ENCODE data around the gene KCNQ1.
A peak's percentile ranks its signal among the peaks of the same experiment; 100 is the strongest.

The KCNQ1 gene

DNA sequence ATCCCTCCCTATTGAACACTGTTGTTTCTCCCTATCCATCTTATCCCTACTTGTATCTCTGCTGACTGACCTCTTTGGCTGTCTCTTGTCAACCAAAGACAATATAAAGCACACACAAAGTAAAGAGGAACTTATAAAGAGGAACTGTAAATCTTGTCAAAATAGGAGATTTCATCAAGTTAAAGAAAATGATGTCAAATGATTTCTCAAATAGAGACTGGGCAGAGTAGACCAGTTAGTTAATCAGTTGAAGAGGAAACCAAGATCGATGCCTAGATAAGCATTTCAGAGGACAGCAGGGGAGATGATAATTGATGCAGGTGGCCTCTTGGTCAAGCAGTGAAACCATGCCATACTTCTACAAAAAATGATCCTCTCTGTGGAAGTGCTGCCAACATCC lies 232.3 kb downstream of the KCNQ1 start:
- Histone ChIP-seq H2AFZ (ENCODE audit: low read depth, low read length) (no peak overlapping the region), H3K79me1 (replicated peaks; ENCODE audit: low read length, poor library complexity, severe bottlenecking) (peaks cover 5% of the 10 kb centered on the region), H3K23ac (ENCODE audit: low read length in 2 of 2) (no peak overlapping the region), H2BK5ac (ENCODE audit: low read depth, low read length, poor library complexity, severe bottlenecking) (no peak overlapping the region), H4K8ac (ENCODE audit: low read length) (no peak overlapping the region), H3K27ac (ENCODE audit: low read length, poor library complexity, severe bottlenecking) (no peak overlapping the region), H3K9ac (ENCODE audit: low read length) (no peak overlapping the region), H2BK120ac (ENCODE audit: low read depth, low read length) (no peak overlapping the region), H3K4me1 (ENCODE audit: control insufficient read depth, insufficient read depth, low read depth, low read length) (peaks cover 17% of the 10 kb centered on the region), H3K18ac (ENCODE audit: low read depth in 1 of 2, low read length in 2 of 2) (no peak overlapping the region), H3K14ac (ENCODE audit: low read length in 2 of 2) (no peak overlapping the region), H2AK5ac (ENCODE audit: low read length, severe bottlenecking) (no peak overlapping the region), H3K36me3 (ENCODE audit: control insufficient read depth in 1 of 2, insufficient read depth in 2 of 2, low read depth in 1 of 2, low read length in 2 of 2) (peaks cover under 1 to 8% of the 10 kb centered on the region in 2 experiments), H2BK15ac (ENCODE audit: low read depth, poor library complexity, severe bottlenecking) (no peak overlapping the region), H3K27me3 (ENCODE audit: control insufficient read depth in 1 of 2, insufficient read depth in 1 of 2, low read length in 2 of 2) (no peaks in the 10 kb centered on the region), H2BK12ac (ENCODE audit: low read length in 2 of 2) (no peak overlapping the region), H3K4me3 (ENCODE audit: insufficient read depth in 1 of 2, low read depth in 1 of 2, low read length in 2 of 2) (no peak overlapping the region), H4K91ac (ENCODE audit: low read length) (no peak overlapping the region), H3K9me3 (ENCODE audit: control insufficient read depth, low read length) (no peaks in the 10 kb centered on the region), H3K4ac (ENCODE audit: low read depth in 1 of 2, low read length in 2 of 2) (no peak overlapping the region), H3K4me2 (ENCODE audit: low read length, poor library complexity, severe bottlenecking) (no peak overlapping the region)
- 100% methylated on average over 1 of the region's 1 CpG for WGBS
- DNase-seq: no peak

DNA sequence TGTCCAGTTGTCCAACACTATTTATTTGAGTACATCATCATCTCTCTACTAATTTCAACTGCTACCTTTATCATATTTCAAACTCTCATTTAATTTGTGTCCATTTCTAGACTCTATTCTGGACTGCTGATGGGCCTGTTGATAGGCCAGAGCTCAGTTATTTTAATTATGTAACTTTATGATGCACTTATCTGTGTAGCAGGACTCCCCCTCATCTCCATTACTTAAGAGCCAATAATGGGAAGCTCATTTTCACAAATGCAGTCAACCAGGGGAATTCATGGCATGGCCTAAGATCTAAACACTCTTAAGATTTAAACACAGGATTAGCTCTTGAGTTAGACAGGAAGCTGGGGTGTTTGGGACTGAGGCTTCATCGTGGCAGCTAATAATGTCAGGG lies 233.6 kb downstream of the KCNQ1 start:
- Histone ChIP-seq H3K4me3 (ENCODE audit: insufficient read depth in 1 of 2, low read depth in 1 of 2, low read length in 2 of 2) (no peak overlapping the region), H2BK120ac (ENCODE audit: low read depth, low read length) (no peak overlapping the region), H3K4me2 (ENCODE audit: low read length, poor library complexity, severe bottlenecking) (no peak overlapping the region), H2BK5ac (ENCODE audit: low read depth, low read length, poor library complexity, severe bottlenecking) (no peak overlapping the region), H3K36me3 (ENCODE audit: control insufficient read depth in 1 of 2, insufficient read depth in 2 of 2, low read depth in 1 of 2, low read length in 2 of 2) (peaks cover 6 to 8% of the 10 kb centered on the region in 2 experiments), H3K23ac (ENCODE audit: low read length in 2 of 2) (no peak overlapping the region), H3K18ac (ENCODE audit: low read depth in 1 of 2, low read length in 2 of 2) (no peak overlapping the region), H3K9ac (ENCODE audit: low read length) (no peak overlapping the region), H3K79me1 (replicated peaks; ENCODE audit: low read length, poor library complexity, severe bottlenecking) (peaks cover 5% of the 10 kb centered on the region), H3K9me3 (ENCODE audit: control insufficient read depth, low read length) (no peaks in the 10 kb centered on the region), H3K4ac (ENCODE audit: low read depth in 1 of 2, low read length in 2 of 2) (no peak overlapping the region), H3K4me1 (ENCODE audit: control insufficient read depth, insufficient read depth, low read depth, low read length) (peaks cover 24% of the 10 kb centered on the region), H2AFZ (ENCODE audit: low read depth, low read length) (no peak overlapping the region), H3K27me3 (ENCODE audit: control insufficient read depth in 1 of 2, insufficient read depth in 1 of 2, low read length in 2 of 2) (no peaks in the 10 kb centered on the region), H2AK5ac (ENCODE audit: low read length, severe bottlenecking) (no peak overlapping the region), H4K8ac (ENCODE audit: low read length) (no peak overlapping the region), H2BK15ac (ENCODE audit: low read depth, poor library complexity, severe bottlenecking) (no peak overlapping the region), H4K91ac (ENCODE audit: low read length) (no peak overlapping the region), H2BK12ac (ENCODE audit: low read length in 2 of 2) (no peak overlapping the region), H3K14ac (ENCODE audit: low read length in 2 of 2) (no peak overlapping the region), H3K27ac (ENCODE audit: low read length, poor library complexity, severe bottlenecking) (no peak overlapping the region)
- DNase-seq: peak; percentile 54
- WGBS: 11% methylated on average over 1 of the region's 1 CpG

DNA sequence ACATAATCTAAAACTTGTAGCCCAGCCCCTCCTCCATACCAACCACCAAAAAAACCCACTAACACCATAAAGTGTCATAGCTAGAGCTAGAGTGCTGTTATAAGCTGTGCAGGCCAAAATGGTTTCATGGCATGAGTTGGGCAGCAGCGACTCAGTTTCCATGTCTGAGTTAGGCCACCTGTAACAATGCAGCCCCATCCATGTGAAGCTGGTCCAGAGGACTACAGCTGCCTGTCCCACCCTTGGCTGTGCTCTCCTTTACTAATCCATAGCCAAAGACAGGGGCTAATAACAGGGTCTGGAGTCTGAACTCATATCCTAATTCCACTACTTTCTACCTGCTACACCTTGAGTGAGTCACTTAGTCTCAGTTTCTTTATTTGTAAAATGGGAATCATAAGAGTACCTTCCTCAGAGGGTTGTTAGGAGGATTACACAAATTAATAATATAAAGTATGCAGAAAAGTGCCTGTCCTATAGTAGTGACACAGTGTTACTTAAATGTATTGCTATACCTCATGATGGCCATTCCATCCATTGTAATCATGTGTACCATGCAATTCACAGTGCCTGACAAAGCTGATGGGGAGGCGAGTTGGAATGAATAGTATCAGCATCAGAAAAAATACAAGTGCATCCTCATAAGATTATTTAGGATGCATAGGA lies 234.3 kb downstream of the KCNQ1 start:
- H2BK15ac ChIP-seq (ENCODE audit: low read depth, poor library complexity, severe bottlenecking): no peak overlapping the region
- no peak overlapping the region for H3K9ac ChIP-seq (ENCODE audit: low read length)
- no peaks in the 10 kb centered on the region for H3K27me3 ChIP-seq (ENCODE audit: control insufficient read depth in 1 of 2, insufficient read depth in 1 of 2, low read length in 2 of 2)
- DNase-seq: no peak
- no peak overlapping the region for H2AFZ ChIP-seq (ENCODE audit: low read depth, low read length)
- WGBS: 88% methylated on average over 1 of the region's 2 CpGs
- H3K14ac ChIP-seq (ENCODE audit: low read length in 2 of 2): peak overlapping the region in 1 of 2 experiments; percentile 72
- peak overlapping the region; percentile 69 to 80 for H3K18ac ChIP-seq (ENCODE audit: low read depth in 1 of 2, low read length in 2 of 2)
- H2BK12ac ChIP-seq (ENCODE audit: low read length in 2 of 2): no peak overlapping the region
- H3K36me3 ChIP-seq (ENCODE audit: control insufficient read depth in 1 of 2, insufficient read depth in 2 of 2, low read depth in 1 of 2, low read length in 2 of 2): peaks cover 2 to 6% of the 10 kb centered on the region in 2 experiments
- H3K27ac ChIP-seq (ENCODE audit: low read length, poor library complexity, severe bottlenecking): no peak overlapping the region
- H3K4me1 ChIP-seq (ENCODE audit: control insufficient read depth, insufficient read depth, low read depth, low read length): peaks cover 19% of the 10 kb centered on the region
- no peak overlapping the region for H3K4me3 ChIP-seq (ENCODE audit: insufficient read depth in 1 of 2, low read depth in 1 of 2, low read length in 2 of 2)
- no peak overlapping the region for H2BK120ac ChIP-seq (ENCODE audit: low read depth, low read length)
- no peak overlapping the region for H3K23ac ChIP-seq (ENCODE audit: low read length in 2 of 2)
- H4K91ac ChIP-seq (ENCODE audit: low read length): no peak overlapping the region
- H4K8ac ChIP-seq (ENCODE audit: low read length): no peak overlapping the region
- peak overlapping the region in 1 of 2 experiments; percentile 26 for H3K4ac ChIP-seq (ENCODE audit: low read depth in 1 of 2, low read length in 2 of 2)
- peaks cover 5% of the 10 kb centered on the region for H3K79me1 ChIP-seq (replicated peaks; ENCODE audit: low read length, poor library complexity, severe bottlenecking)
- no peak overlapping the region for H2AK5ac ChIP-seq (ENCODE audit: low read length, severe bottlenecking)
- no peaks in the 10 kb centered on the region for H3K9me3 ChIP-seq (ENCODE audit: control insufficient read depth, low read length)
- H2BK5ac ChIP-seq (ENCODE audit: low read depth, low read length, poor library complexity, severe bottlenecking): no peak overlapping the region
- H3K4me2 ChIP-seq (ENCODE audit: low read length, poor library complexity, severe bottlenecking): no peak overlapping the region

DNA sequence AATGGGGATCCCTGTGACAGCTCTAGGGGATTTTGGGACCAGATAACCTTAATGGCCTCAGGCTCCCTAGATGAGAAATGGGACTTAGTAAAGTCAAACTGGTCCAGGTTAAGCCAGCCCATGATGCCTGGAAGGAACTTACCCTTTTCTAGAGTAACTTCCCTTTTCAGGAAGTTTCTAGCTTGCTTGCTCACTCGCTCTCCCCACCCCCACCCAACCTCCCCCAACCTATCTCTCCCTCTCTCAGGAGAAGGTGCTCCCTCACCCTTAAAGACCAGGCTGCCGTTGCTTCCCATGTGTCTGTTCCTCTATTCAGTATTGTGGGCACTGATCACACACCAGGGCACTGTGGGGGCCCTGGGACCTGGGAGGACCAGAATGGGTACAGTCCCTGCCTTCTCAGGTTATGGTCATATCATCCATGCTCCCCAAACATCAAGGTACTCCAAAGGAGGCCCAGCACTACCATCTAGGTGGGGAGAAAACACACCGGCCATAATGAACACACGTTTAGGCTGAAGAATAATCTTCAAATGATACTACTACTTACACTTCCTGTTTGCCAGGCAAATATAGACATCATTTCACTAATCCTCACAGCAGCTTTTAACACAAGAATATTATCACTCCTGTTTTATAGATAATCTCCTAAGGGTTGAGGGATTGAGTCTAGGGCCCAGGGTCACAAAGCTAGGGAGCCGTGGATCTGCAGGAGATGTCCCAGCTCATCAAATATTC lies 236.8 kb downstream of the KCNQ1 start:
- no peak overlapping the region for H2BK120ac ChIP-seq (ENCODE audit: low read depth, low read length)
- no peaks in the 10 kb centered on the region for H3K27me3 ChIP-seq (ENCODE audit: control insufficient read depth in 1 of 2, insufficient read depth in 1 of 2, low read length in 2 of 2)
- H4K8ac ChIP-seq (ENCODE audit: low read length): peak overlapping the region; percentile 39
- H3K79me1 ChIP-seq (replicated peaks; ENCODE audit: low read length, poor library complexity, severe bottlenecking): peaks cover 3% of the 10 kb centered on the region
- no peak overlapping the region for H3K23ac ChIP-seq (ENCODE audit: low read length in 2 of 2)
- no peak overlapping the region for H2BK15ac ChIP-seq (ENCODE audit: low read depth, poor library complexity, severe bottlenecking)
- WGBS: 84% methylated on average over 5 of the region's 5 CpGs
- DNase-seq: no peak
- no peak overlapping the region for H2BK5ac ChIP-seq (ENCODE audit: low read depth, low read length, poor library complexity, severe bottlenecking)
- H3K4ac ChIP-seq (ENCODE audit: low read depth in 1 of 2, low read length in 2 of 2): no peak overlapping the region
- no peak overlapping the region for H3K4me3 ChIP-seq (ENCODE audit: insufficient read depth in 1 of 2, low read depth in 1 of 2, low read length in 2 of 2)
- no peak overlapping the region for H3K18ac ChIP-seq (ENCODE audit: low read depth in 1 of 2, low read length in 2 of 2)
- H3K4me2 ChIP-seq (ENCODE audit: low read length, poor library complexity, severe bottlenecking): peak overlapping the region; percentile 37
- peak overlapping the region; percentile 53 for H2AK5ac ChIP-seq (ENCODE audit: low read length, severe bottlenecking)
- H3K9me3 ChIP-seq (ENCODE audit: control insufficient read depth, low read length): no peaks in the 10 kb centered on the region
- H3K27ac ChIP-seq (ENCODE audit: low read length, poor library complexity, severe bottlenecking): peak overlapping the region; percentile 27
- H4K91ac ChIP-seq (ENCODE audit: low read length): no peak overlapping the region
- peaks cover 14 to 17% of the 10 kb centered on the region in 2 experiments for H3K36me3 ChIP-seq (ENCODE audit: control insufficient read depth in 1 of 2, insufficient read depth in 2 of 2, low read depth in 1 of 2, low read length in 2 of 2)
- no peak overlapping the region for H3K9ac ChIP-seq (ENCODE audit: low read length)
- H2BK12ac ChIP-seq (ENCODE audit: low read length in 2 of 2): no peak overlapping the region
- peaks cover 22% of the 10 kb centered on the region for H3K4me1 ChIP-seq (ENCODE audit: control insufficient read depth, insufficient read depth, low read depth, low read length)
- no peak overlapping the region for H2AFZ ChIP-seq (ENCODE audit: low read depth, low read length)
- no peak overlapping the region for H3K14ac ChIP-seq (ENCODE audit: low read length in 2 of 2)

Data from mesenchymal stem cell (in vitro differentiated cells and primary cell).